MG63 (cell line): Measurements from ENCODE around the gene ALG8. TPM values are rescaled to one million over a fixed set of nuclear protein-coding genes. Genes with fewer than 3 reads are reported as not detected.
A peak's percentile ranks its signal among the peaks of the same experiment; 100 is the strongest.
"Not testable (repeated sequence)": the region's sequence is repeated elsewhere in the genome, so short reads cannot be mapped to it uniquely, and the experiment has no call there.

ENCODE experiments used
- DNase-seq: peaks from one replicate; pipeline ENCODE4 v3.0.0-alpha.2; 2020
- H3K27me3 ChIP-seq: fragments of 250-450 bp; sonication (Bioruptor Pico); 2 replicates; pipeline ENCODE4 v1.5.1; 2020; ENCODE audit warnings: mild to moderate bottlenecking, moderate library complexity
- H3K36me3 ChIP-seq: fragments of 250-450 bp; sonication (Bioruptor Pico); 2 replicates; pipeline ENCODE4 v1.5.1; 2020; ENCODE audit warnings: mild to moderate bottlenecking, moderate library complexity
- H3K4me3 ChIP-seq: fragments of 250-450 bp; sonication (Bioruptor Pico); 2 replicates; pipeline ENCODE4 v1.5.1; 2020; ENCODE audit warnings: mild to moderate bottlenecking, moderate library complexity
- H3K9me3 ChIP-seq: fragments of 250-450 bp; sonication (Bioruptor Pico); 2 replicates; pipeline ENCODE4 v1.5.1; 2020; ENCODE audit warnings: mild to moderate bottlenecking, moderate library complexity
- total RNA-seq: library from RNA; depleted of rRNA; stranded (reverse); fragments of >200 nt; shearing (Covaris generic); gene quantifications from 2 replicates; pipeline ENCODE4 v1.2.3, GENCODE V29; 2014; ENCODE audit warnings: low replicate concordance

Gene ALG8
- total RNA-seq, 1 experiment from 2014 or later: 33.6 TPM

DNA sequence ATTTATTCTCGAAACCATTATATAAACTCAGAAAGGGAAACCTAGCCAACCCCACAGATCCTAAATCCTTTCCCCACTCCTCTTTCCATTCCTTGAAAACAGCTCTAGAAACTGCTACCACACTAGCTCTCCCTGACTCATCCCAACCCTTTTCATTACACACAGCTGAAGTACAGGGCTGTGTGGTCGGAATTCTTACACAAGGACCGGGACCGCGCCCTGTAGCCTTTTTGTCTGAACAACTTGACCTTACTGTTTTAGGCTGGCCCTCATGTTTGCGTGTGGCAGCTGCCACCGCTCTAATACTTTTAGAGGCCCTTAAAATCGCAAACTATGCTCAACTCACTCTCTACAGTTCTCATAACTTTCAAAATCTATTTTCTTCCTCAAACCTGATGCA, 54.9 kb downstream of the ALG8 start:
- H3K9me3 ChIP-seq, DNase-seq, H3K36me3 ChIP-seq, H3K4me3 ChIP-seq, H3K27me3 ChIP-seq: not testable (repeated sequence)

GRCh38 chr11:78083021-78083420, 56.4 kb downstream of the ALG8 start:
- no peaks in the 10 kb centered on the region for H3K9me3 ChIP-seq
- no peak overlapping the region for H3K4me3 ChIP-seq
- H3K36me3 ChIP-seq: peaks cover 5% of the 10 kb centered on the region
- DNase-seq: no peak
- no peaks in the 10 kb centered on the region for H3K27me3 ChIP-seq

GRCh38 chr11:78082146-78082545, 57.3 kb downstream of the ALG8 start:
- Histone ChIP-seq H3K4me3 (no peak overlapping the region), H3K27me3 (no peaks in the 10 kb centered on the region)

DNA sequence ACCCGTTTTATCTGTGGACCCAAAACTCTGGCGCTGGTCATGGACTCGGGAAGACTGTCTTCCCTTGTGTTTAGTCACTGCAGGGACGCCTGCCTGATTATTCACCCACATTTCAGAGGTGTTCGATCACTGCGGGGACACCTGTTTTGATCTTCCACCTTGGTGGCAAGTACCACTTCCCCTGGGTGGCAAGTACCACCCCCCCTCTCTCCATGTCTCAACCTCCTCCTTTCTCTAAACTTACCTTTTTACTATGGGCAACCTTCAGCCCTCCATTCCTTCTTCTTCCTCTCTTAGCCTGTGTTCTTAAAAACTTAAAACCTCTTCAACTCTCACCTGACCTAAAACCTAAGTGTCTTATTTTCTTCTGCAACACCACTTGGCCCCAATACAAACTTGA, 57.8 kb downstream of the ALG8 start:
- DNase-seq: no peak
- H3K4me3 ChIP-seq: no peak overlapping the region

More at GRCh38 chr11:78082146-78082545, 57.3 kb downstream of the ALG8 start:
- no peak for DNase-seq
- Histone ChIP-seq H3K36me3 (peaks cover 10% of the 10 kb centered on the region), H3K9me3 (no peaks in the 10 kb centered on the region)

DNA sequence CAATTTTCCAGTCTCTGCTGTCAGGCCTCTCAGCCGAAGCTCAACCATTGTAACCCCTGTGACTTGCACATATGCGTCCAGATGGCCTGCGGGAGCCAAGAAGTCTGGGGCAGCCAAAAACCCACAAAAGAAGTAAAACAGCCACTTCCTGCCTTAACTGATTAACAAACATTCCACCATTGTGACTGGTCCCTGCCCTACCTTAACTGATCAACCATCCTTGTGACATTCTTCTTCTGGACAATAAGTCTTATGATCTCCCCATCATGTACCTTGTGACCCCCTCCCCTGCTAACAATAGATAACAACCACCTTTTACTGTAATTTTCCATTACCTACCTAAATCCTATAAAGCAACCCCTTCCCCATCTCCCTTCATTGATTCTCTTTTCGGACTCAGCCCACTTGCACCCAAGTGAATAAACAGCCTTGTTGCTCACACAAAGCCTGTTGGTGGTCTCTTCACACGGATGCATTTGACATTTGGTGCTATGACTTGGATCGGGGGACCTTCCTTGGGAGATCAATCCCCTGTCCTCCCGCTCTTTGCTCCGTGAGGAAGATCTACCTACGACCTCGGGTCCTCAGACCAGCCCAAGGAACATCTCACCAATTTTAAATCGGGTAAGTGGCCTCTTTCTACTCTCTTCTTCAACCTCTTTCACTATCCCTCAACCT, 58.5 kb downstream of the ALG8 start:
- Histone ChIP-seq H3K9me3 (no peaks in the 10 kb centered on the region), H3K4me3 (no peak overlapping the region), H3K27me3 (no peaks in the 10 kb centered on the region), H3K36me3 (peaks cover 13% of the 10 kb centered on the region)
- DNase-seq: no peak

More for the DNA sequence above, 57.8 kb downstream of the ALG8 start:
- Histone ChIP-seq H3K36me3 (peaks cover 13% of the 10 kb centered on the region), H3K9me3 (no peaks in the 10 kb centered on the region), H3K27me3 (no peaks in the 10 kb centered on the region)

- no peaks in the 10 kb centered on the region for H3K27me3 ChIP-seq
- H3K9me3 ChIP-seq: no peaks in the 10 kb centered on the region
- H3K36me3 ChIP-seq: peaks cover 13% of the 10 kb centered on the region
- H3K4me3 ChIP-seq: peak overlapping the region; percentile 97
- DNase-seq: no peak
Observed at GRCh38 chr11:78080084-78080817, 59.2 kb downstream of the ALG8 start.

DNA sequence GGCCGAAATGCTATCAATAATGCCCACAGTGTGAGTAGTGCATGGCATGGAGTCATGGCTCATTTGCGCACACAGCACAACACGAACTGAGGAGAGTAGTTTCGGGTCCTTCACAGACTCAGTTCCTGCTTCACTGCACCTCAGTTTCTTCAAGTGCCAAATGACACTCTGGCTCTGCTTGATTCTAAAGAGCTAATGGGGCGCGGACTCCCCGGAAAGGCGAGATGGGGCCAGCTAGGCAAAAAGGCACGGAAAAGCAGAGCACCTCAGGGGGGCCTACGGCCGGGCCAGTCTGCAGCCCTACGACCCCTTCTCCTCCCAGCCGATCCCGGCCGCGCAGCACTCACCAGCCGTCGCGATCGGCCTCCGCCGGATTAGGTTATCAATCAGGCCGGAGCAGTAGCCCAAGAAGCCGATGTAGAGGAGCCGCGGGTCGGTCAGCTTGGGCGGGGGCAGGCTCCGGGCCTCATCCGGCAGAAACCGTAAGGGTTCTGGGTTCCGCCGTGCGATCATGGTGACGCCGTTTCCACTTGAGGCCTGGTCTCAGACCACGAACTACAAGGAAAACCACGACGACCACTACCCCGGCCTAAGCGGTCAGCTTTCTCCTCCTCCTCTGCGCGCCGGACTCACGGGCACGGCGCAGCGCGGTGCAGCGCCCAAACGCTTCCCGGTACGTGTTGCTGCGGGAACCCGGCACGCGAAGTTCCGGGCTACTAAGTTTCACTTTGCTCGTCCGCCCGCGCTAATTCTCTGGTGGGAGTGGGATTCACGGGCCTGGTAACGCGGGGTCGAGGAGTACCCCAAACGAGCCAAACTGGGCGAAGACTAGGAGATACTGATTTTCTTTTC, 60.0 kb downstream of the ALG8 start, which contains the start of gene NDUFC2:
TSS of gene NDUFC2 (minus strand) at position 631 of the 852 bp plus-strand sequence. CDS start at position 513, 118 bp downstream.
- H3K27me3 ChIP-seq: no peaks in the 10 kb centered on the region
- DNase-seq: peak; percentile 80
- H3K36me3 ChIP-seq: peaks cover 13% of the 10 kb centered on the region
- no peaks in the 10 kb centered on the region for H3K9me3 ChIP-seq
- peak within 1 kb of the TSS; percentile 97 for H3K4me3 ChIP-seq

DNA sequence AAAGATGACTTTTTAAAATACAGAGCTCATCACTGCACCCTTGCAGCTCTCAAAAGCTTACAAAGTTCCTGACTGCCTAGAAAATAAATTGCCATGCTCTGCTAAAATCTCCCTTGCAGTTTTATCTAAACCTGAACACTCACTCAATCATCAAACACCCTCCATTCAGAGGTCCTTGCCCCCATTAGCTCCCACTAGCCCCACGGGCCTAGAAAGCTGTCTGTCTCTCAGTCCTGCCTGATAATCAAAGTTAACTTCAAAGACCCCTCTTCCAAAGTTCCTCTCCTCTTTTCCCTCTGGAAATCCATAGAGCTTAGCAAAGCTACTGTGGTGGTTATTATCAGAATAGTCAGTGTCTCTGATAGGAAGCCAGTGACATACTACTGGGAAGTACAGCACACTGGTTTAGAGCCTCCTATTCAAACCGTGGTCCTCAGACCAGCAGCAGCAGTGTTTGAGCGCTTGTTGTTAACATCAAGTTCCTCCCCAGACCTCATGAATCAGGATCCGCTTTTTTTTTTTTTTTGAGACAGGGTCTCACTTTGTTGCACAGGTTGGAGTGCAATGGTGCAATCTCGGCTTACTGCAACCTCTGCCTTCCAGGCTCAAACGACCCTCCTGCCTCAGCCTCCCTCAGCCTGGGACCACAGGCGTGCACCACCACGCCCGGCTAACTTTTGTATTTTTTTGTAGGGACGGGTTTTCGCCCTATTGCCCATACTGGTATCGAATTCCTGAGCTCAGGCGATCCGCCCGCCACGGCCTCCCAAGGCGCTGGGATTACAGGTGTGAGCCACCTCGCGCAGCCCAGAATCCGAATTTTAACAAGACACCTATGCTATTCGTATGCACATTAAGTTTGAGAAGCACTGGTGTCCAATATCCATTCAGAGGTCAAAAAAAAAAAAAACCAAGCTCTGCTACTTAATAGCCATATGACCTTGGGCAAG, 60.9 kb downstream of the ALG8 start:
- Histone ChIP-seq H3K27me3 (no peaks in the 10 kb centered on the region), H3K9me3 (no peaks in the 10 kb centered on the region), H3K36me3 (peaks cover 13% of the 10 kb centered on the region), H3K4me3 (peak overlapping the region; percentile 97)
- no peak for DNase-seq

GRCh38 chr11:78077592-78077991, 61.8 kb downstream of the ALG8 start:
- Histone ChIP-seq H3K4me3 (0 out of 2 replicates have a peak overlapping the region, but pooled peaks have one; percentile 6), H3K36me3 (peaks cover 17% of the 10 kb centered on the region)
- not testable (repeated sequence) for DNase-seq, H3K27me3 ChIP-seq, H3K9me3 ChIP-seq

DNA sequence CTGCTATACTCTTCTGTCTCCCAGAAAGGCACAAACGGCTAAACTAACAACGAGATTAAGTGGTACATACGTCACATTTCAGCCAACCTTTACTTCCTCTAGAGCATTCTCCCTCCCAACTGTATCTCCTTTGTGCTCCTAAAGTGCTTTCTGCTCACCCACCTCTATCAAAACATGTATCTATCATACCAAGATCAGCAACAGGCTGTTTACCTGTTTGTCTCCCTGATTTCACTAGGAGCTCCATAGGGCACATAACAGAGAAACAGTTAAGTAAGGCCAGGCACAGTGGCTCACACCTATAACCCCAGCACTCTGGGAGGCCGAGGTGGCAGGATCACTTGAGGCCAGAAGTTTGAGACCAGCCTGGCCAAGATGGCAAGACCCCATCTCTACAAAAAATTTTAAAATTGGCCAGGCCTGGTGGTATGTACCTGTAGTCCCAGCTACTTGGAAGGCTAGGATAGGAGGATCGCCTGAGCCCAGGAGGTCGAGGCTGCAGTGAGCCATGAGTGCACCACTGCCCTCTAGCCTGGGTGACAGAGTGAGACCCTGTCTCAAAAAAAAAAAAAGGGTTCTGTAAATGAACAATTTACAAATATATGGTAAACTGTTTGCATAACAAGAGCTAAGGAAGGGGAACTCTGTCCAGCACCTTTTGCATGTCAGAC, 62.6 kb downstream of the ALG8 start:
- H3K4me3 ChIP-seq: no peak overlapping the region
- peaks cover 23% of the 10 kb centered on the region for H3K36me3 ChIP-seq

GRCh38 chr11:78074756-78075155, 64.7 kb downstream of the ALG8 start:
- H3K27me3 ChIP-seq: no peaks in the 10 kb centered on the region
- H3K36me3 ChIP-seq: peaks cover 39% of the 10 kb centered on the region
- DNase-seq: no peak
- no peaks in the 10 kb centered on the region for H3K9me3 ChIP-seq
- H3K4me3 ChIP-seq: no peak overlapping the region

More for the DNA sequence above, 62.6 kb downstream of the ALG8 start:
- H3K27me3 ChIP-seq: no peaks in the 10 kb centered on the region
- no peaks in the 10 kb centered on the region for H3K9me3 ChIP-seq
- no peak for DNase-seq

DNA sequence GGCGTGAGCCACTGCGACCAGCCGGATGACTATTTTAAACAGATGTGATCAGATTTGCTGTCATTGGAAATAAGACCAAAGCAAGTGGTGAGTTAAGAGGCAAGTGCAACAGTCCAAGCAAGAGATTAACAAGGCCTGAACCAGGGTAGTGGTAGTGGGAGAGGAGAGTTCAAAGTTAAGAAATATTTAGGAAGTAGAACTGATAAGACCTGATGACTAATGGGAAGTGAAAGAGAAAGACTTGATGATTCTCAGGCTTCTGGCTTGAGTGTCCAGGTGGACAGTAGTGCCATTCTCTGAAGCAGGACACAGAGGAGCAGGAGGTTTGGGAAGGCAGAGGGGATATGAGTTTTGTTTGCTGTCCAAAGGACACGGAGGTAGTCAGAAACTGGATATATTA, 67.0 kb downstream of the ALG8 start:
- H3K9me3 ChIP-seq: no peaks in the 10 kb centered on the region
- no peaks in the 10 kb centered on the region for H3K27me3 ChIP-seq
- peaks cover 48% of the 10 kb centered on the region for H3K36me3 ChIP-seq
- H3K4me3 ChIP-seq: no peak overlapping the region
- no peak for DNase-seq

GRCh38 chr11:78071717-78072116, 67.7 kb downstream of the ALG8 start:
- Histone ChIP-seq H3K9me3 (no peaks in the 10 kb centered on the region), H3K27me3 (no peaks in the 10 kb centered on the region), H3K4me3 (no peak overlapping the region), H3K36me3 (peaks cover 49% of the 10 kb centered on the region)
- no peak for DNase-seq

- H3K36me3 ChIP-seq: peaks cover 49% of the 10 kb centered on the region
- H3K27me3 ChIP-seq: no peaks in the 10 kb centered on the region
- H3K9me3 ChIP-seq: no peaks in the 10 kb centered on the region
- H3K4me3 ChIP-seq: no peak overlapping the region
- DNase-seq: no peak
Observed at GRCh38 chr11:78070621-78071020, 68.8 kb downstream of the ALG8 start.

DNA sequence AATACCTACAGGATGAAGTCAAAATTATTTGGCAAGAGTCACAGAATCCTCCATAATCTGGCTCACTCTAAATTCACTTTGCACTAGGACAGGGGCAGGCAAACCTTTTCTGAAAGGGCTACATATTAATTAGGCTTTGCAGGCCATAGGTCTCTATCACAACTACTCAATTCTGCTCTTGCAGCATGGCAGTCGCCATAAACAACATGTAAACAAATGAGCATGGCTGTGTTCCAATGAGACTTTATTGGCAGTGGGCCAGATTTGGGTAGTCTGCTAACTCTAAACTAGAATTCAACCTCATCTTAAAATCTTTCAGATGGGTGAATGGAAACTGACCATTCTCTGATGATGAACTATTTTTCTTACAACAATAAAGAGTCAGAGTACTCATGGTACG, 70.0 kb downstream of the ALG8 start:
- Histone ChIP-seq H3K36me3 (peaks cover 49% of the 10 kb centered on the region), H3K27me3 (no peaks in the 10 kb centered on the region), H3K4me3 (no peak overlapping the region), H3K9me3 (no peaks in the 10 kb centered on the region)
- DNase-seq: no peak
